GM12874 (cell line): Measurements from ENCODE around the gene ARL4C.

Experiments used
- CTCF ChIP-seq: IDR thresholded peaks from 2 replicates; pipeline ENCODE4 v1.5.1; 2011; ENCODE audit warnings: low read depth, mild to moderate bottlenecking, control low read depth, low read length, moderate library complexity; ENCODE audit not compliant: insufficient read depth

Gene ARL4C

GRCh38 chr2:234534515-234534914 lies 37.6 kb upstream of the ARL4C start:
- no peak for TF ChIP-seq CTCF

DNA sequence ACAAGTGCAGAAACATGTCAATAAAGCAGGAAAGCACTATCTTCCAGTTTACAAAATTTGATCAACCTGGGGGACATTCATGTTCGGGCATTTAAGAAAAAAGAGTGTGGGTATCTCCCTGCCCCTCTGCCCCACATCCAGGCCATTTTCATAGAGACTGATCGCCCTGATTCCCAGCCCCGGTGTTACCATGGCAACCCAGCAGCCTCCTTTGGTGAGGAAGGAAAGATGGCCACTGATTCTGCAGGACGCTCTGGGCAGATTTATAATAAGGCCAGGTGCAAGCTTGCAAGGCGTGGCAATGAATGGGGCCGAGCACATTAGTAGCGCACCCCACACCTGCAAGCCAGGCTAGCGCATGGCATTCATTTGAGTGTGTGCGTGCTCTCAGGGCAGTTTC lies 36.7 kb upstream of the ARL4C start:
- TF ChIP-seq CTCF, result no peak

- no peak for TF ChIP-seq CTCF
Measured at GRCh38 chr2:234528410-234529148, 31.7 kb upstream of the ARL4C start.

- no peak for TF ChIP-seq CTCF
Measured at GRCh38 chr2:234526711-234527110, 29.8 kb upstream of the ARL4C start.

DNA sequence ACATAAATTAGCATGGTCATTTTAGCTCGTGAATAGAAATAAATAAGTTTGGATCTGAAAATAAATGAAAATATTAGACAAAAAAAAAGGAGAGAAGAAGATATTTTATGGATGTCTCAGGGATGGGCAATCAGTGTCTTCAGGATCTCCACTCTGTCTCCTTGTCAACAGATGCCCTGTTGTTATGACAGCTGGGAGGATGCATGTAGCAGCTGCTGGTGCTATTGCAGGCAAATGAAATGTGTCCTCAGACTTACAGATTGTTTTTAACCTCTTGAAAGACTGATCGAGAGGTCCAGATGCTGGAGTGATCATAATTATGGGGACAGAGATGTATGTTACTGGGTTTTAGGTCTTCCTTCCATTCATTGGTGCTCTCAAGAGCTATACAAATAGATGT lies 24.7 kb upstream of the ARL4C start:
- no peak for TF ChIP-seq CTCF

- no peak for TF ChIP-seq CTCF
Measured at GRCh38 chr2:234518986-234519642, 22.2 kb upstream of the ARL4C start.

- TF ChIP-seq CTCF, result no peak
Measured at GRCh38 chr2:234517971-234518370, 21.1 kb upstream of the ARL4C start.
